HepG2 (cell line): ENCODE data around the gene NCOA6. TPM values are rescaled to one million over a fixed set of nuclear protein-coding genes. Genes with fewer than 3 reads are reported as not detected.

Experiments used
- ATM ChIP-seq: fragments of 450-650 bp; IDR thresholded peaks from 2 replicates; pipeline ENCODE4 v1.7.1; 2017; ENCODE audit warnings: mild to moderate bottlenecking, borderline replicate concordance
- CERS6 ChIP-seq: sonication (generic); formaldehyde crosslinking; IDR thresholded peaks from 2 replicates; pipeline ENCODE4 v1.5.0; 2020; ENCODE audit warnings: missing genetic modification reagents
- HMG20A ChIP-seq: IDR thresholded peaks from 2 replicates; pipeline ENCODE4 v1.6.1; 2016; ENCODE audit warnings: borderline replicate concordance
- ISL2 ChIP-seq: sonication (generic); formaldehyde crosslinking; IDR thresholded peaks from 2 replicates; pipeline ENCODE4 v1.5.0; 2020; ENCODE audit warnings: missing genetic modification reagents
- KDM2A ChIP-seq: sonication (generic); formaldehyde crosslinking; IDR thresholded peaks from 2 replicates; pipeline ENCODE4 v1.4.0; 2020; ENCODE audit warnings: low read depth, missing genetic modification reagents, borderline replicate concordance
- KDM4B ChIP-seq: sonication (generic); formaldehyde crosslinking; IDR thresholded peaks from 2 replicates; pipeline ENCODE4 v1.4.0; 2020; ENCODE audit warnings: missing genetic modification reagents
- KLF16 ChIP-seq, 2 experiments: sonication (generic) in 1 of 2; formaldehyde crosslinking in 1 of 2; IDR thresholded peaks; 2 replicates each; pipeline versions ENCODE4 v1.6.1 to v1.8.0; 2016 to 2023; ENCODE audit warnings: missing genetic modification reagents in 2 of 2, missing compliant biosample characterization in 1 of 2
- MAZ ChIP-seq, 2 experiments: sonication (generic) in 1 of 2; formaldehyde crosslinking in 1 of 2; IDR thresholded peaks; 2 replicates each; pipeline versions ENCODE4 v1.5.0 to v1.6.1; 2012 to 2020; ENCODE audit warnings: low read depth in 2 of 2, mild to moderate bottlenecking in 2 of 2, borderline replicate concordance in 1 of 2, improper control_type of control experiment in 1 of 2, low read length in 1 of 2, missing genetic modification reagents in 1 of 2, moderate library complexity in 1 of 2
- PRDM4 ChIP-seq: sonication (generic); formaldehyde crosslinking; IDR thresholded peaks from 2 replicates; pipeline ENCODE4 v1.9.0; 2021; ENCODE audit warnings: missing genetic modification reagents, borderline replicate concordance
- RNF2 ChIP-seq: fragments of 450-650 bp; conservative IDR thresholded peaks from 2 replicates; pipeline ENCODE4 v1.6.1; 2016; ENCODE audit warnings: low read depth
- SP4 ChIP-seq: sonication (generic); formaldehyde crosslinking; IDR thresholded peaks from 2 replicates; pipeline ENCODE4 v1.8.1; 2023; ENCODE audit warnings: mild to moderate bottlenecking, missing genetic modification reagents
- TSC22D2 ChIP-seq: sonication (generic); formaldehyde crosslinking; IDR thresholded peaks from 2 replicates; pipeline ENCODE4 v1.5.1; 2020; ENCODE audit warnings: missing genetic modification reagents, mild to moderate bottlenecking, borderline replicate concordance
- ZNF230 ChIP-seq: sonication (generic); formaldehyde crosslinking; IDR thresholded peaks from 2 replicates; pipeline ENCODE4 v1.4.0; 2020; ENCODE audit warnings: mild to moderate bottlenecking, missing genetic modification reagents
- ZNF331 ChIP-seq: sonication (generic); formaldehyde crosslinking; IDR thresholded peaks from 2 replicates; pipeline ENCODE4 v1.4.0; 2020; ENCODE audit warnings: missing genetic modification reagents
- ZNF512B ChIP-seq: sonication (generic); formaldehyde crosslinking; IDR thresholded peaks from 2 replicates; pipeline ENCODE4 v1.5.1; 2020; ENCODE audit warnings: missing genetic modification reagents, mild to moderate bottlenecking, borderline replicate concordance
- ZNF546 ChIP-seq: sonication (generic); formaldehyde crosslinking; conservative IDR thresholded peaks from 2 replicates; pipeline ENCODE4 v1.8.1; 2023; ENCODE audit warnings: mild to moderate bottlenecking, missing genetic modification reagents
- ZNF652 ChIP-seq: IDR thresholded peaks from 2 replicates; pipeline ENCODE4 v1.6.1; 2016; ENCODE audit warnings: low read depth, borderline replicate concordance
- ZNF687 ChIP-seq: sonication (generic); formaldehyde crosslinking; IDR thresholded peaks from 2 replicates; pipeline ENCODE4 v1.5.1; 2020; ENCODE audit warnings: mild to moderate bottlenecking, missing genetic modification reagents, moderate library complexity
- polyA plus RNA-seq, 8 experiments: library from polyadenylated mRNA; depleted of rRNA in 3 of 8; stranded (reverse) in 7 of 8; unstranded in 1 of 8; fragments of >200 nt; fragmentation: Illumina TruSeq in 4 of 8; extraction: Trizol in 4 of 8; gene quantifications; 2 replicates each; pipeline versions ENCODE4 v1.2.1 to v1.2.3, GENCODE V29; 2011 to 2016; ENCODE audit warnings: low read depth in 4 of 8, missing spikeins in 1 of 8, mixed read lengths in 1 of 8; ENCODE audit not compliant: insufficient read depth in 1 of 8
- total RNA-seq, 5 experiments: library from RNA; depleted of rRNA; stranded (reverse); fragments of >200 nt; fragmentation: Illumina TruSeq; extraction: Trizol; gene quantifications; 2 replicates each; pipeline ENCODE4 v1.2.3, GENCODE V29; 2016; ENCODE audit warnings: low read depth in 1 of 5

NCOA6 gene
- total and polyA plus RNA-seq, 2 of the 13 experiments (the other 11 are each of a cell fraction or from before 2014, with no cell fraction given), result 11.2 to 29.3 TPM

- TF ChIP-seq ZNF687 (no peak; the same call in 1 of the 2 replicates), ZNF331 (CRISPR knock-in tag) (peak; percentile 72; the same call in 1 of the 2 replicates), KDM2A (CRISPR knock-in tag) (no peak), ZNF546 (CRISPR knock-in tag) (no peak), SP4 (CRISPR knock-in tag) (no peak), CERS6 (no peak), ZNF652 (no peak), PRDM4 (no peak), HMG20A (peak; percentile 61; the same call in 1 of the 2 replicates), ZNF512B (CRISPR knock-in tag) (peak; percentile 92; the same call in 1 of the 2 replicates), KLF16 (CRISPR knock-in tag; IDR thresholded peaks at IDR 0.05) (no peak; a peak in 2 of 4 replicates), ZNF230 (CRISPR knock-in tag) (no peak), ATM (no peak), KDM4B (CRISPR knock-in tag) (no peak), RNF2 (no peak; the same call in 1 of the 2 replicates), TSC22D2 (CRISPR knock-in tag) (no peak), ISL2 (CRISPR knock-in tag) (peak; percentile 68; the same call in 1 of the 2 replicates), MAZ (IDR thresholded peaks at IDR 0.05; ENCODE audit: borderline replicate concordance, low read depth, low read length) (no peak), MAZ (CRISPR knock-in tag; IDR thresholded peaks at IDR 0.05; ENCODE audit: low read depth) (peak; percentile 49; the same call in 1 of the 2 replicates)
These were observed 121.9 kb downstream of the NCOA6 start (continued) for GRCh38 chr20:34703424-34704176.
